Diencephalon (tissue), 1 donor: ENCODE results near the gene PPP1R26. TPM values are rescaled to one million over a fixed set of nuclear protein-coding genes. Genes with fewer than 3 reads are reported as not detected.

Source experiments
- total RNA-seq: library from RNA; depleted of rRNA; stranded (reverse); fragments of >200 nt; gene quantifications from one replicate; pipeline ENCODE4 v1.2.3, GENCODE V29; 2014

PPP1R26 gene, protein sequence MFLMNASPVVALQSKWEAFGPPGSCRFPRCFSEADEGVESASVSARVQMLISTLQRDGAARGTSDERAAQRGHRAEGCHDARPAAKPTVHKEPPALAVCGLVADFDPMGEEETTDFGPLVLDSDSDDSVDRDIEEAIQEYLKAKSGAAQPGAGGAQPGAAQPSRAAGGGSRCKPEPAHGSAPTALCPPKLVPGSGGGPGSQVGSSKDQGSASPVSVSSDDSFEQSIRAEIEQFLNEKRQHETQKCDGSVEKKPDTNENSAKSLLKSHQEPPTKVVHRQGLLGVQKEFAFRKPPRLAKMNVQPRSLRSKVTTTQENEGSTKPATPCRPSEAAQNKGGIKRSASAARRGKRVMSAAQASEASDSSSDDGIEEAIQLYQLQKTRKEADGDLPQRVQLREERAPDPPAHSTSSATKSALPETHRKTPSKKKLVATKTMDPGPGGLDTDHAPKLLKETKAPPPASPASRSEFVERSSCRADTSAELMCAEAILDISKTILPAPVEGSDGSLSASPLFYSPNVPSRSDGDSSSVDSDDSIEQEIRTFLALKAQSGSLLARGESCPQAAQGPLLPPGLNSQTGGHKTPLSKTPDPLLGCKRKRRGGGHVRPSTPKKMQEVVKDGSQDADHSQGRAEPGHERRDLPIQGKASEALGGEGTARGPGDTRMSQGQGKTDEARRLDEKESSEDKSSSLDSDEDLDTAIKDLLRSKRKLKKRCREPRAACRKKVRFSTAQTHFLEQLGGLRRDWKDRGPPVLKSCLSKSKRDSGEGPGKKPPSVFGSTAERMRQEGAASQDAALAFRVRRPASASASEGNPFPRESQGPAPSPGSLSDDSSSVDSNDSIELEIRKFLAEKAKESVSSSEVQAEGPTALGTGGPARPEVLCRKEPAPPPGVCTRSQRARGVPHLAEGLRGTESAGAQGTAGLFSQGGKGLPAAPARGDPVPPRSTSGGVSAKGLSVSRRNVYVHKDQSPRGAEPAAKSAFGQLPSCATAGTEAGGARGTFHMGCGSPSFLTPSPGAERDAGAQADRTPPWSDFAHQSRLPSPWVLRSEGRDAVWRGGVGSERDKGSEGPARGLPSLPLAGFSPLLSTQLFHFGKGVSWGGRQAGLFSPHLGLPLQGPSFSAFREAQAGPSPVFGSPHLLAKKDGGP (N-terminal part only)
- 33.0 TPM for total RNA-seq

DNA sequence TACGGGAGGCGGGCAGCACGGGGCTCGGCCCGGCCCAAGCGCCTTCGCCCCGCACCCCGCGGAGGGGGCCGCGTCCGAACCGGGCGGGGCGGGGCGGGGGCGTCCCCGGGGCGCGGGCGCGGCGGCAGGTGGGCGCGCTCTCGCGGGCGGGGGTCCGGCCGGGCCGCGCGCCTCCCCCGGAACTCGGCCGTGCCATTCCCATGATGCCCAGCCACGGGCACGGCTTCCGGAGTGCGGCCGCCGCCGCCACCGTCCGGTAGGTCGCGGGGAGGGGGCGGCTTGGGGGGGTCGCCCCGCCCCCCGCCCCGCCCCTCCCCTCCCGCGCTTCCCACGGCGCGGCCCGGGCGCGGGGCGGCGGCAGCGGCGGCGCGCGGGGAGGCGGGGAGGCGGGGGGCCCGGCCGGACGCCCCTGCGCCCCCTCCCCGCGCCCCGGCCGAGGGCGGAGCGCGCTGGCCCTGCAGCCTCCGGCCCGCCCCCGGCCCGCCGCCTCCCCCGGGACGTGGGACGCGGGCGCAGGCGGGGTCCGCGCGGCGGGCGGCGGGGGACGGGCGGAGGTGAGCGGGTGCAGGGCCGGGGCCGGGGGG lies at the start of gene PPP1R26:
Gene PPP1R26, plus strand, starts transcription at position 314 of the 584 bp plus-strand sequence. CDS start 4,729 bp downstream, outside the sequence.

DNA sequence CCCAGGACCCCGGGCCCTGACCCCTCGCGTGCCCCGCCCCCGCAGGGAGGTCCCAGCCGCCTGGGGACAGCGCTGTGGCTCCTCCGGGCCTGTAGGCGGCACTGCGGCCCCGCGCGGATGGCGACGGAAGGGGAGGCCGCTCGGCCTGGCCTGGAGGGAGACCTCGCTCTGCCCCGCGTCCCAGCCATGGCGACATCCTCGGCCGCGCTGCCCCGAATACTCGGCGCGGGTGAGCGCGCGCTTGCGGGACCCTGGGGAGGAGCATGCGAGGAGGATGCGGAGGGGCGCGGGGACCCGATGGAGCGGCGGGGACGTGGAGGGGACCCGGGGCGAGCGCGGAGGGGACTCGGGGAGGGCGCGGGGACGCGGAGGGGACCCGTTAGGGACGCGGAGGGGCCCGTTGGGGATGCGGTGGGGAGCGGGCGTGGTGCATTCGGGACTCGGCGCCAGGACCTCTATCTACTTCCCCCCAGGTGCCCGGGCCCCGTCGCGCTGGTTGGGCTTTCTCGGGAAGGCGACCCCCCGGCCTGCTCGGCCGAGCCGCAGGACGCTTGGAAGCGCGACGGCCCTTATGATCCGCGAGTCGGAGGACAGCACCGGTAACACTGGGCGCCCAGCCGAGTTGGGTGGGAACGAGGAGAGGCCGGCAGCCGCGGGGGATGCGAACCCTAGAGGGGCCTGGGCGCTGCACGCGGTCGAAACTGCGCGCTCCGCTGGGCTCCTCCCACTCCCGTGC lies 21.1 kb downstream of the PPP1R26 start, which contains the start of gene MRPS2:
Gene MRPS2, plus strand, starts transcription at position 158 of the 736 bp plus-strand sequence. Its CDS starts 29 bp downstream, at position 187.

DNA sequence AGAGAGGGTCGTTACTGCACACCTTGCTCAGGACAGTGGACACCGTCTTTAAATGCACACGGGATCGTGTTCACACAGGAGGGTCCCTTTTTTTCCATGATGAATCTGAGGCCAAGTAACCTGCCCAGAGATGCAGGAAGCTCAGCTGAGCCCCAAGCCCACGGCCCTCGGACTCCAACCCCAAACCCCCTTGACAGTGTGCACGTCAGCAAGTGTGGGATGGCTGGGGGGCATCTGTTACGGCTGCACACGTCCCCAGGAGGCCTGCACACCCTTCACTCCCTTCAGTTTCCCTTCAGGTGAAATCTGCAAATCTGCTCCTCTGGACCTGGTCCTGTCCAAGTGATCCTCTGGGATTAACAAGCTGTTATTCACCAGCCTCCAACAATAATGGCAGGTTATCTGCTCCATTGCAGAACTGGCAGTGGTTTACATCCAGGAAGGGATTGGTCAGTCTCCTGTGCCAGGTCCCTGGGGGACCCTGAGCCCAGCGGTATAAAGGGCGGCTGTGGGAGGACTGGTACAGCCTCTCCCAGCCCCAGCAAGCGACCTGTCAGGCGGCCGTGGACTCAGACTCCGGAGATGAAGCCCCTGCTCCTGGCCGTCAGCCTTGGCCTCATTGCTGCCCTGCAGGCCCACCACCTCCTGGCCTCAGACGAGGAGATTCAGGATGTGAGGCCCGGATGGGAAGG lies 41.5 kb downstream of the PPP1R26 start, which contains the start of gene LCN1:
Gene LCN1, plus strand, starts transcription at position 525 of the 692 bp plus-strand sequence. Its CDS starts 58 bp downstream, at position 583.

Other genes starting within 250 kb of the PPP1R26 start
- gene MRPS2, start 20.9 kb downstream of the PPP1R26 start, total RNA-seq, result 13.6 TPM
- gene LCN1, start 41.7 kb downstream of the PPP1R26 start, total RNA-seq, result not detected
- gene OBP2A, start 66.3 kb downstream of the PPP1R26 start, total RNA-seq, result not detected
- not detected for gene PAEP, start 82.0 kb downstream of the PPP1R26 start, total RNA-seq
- not detected for gene GLT6D1, start 159.8 kb downstream of the PPP1R26 start, total RNA-seq
- not detected for gene LCN9, start 183.5 kb downstream of the PPP1R26 start, total RNA-seq
- not detected for gene SOHLH1, start 219.7 kb downstream of the PPP1R26 start, total RNA-seq
- 12.2 TPM for gene KCNT1, start 222.4 kb downstream of the PPP1R26 start, total RNA-seq